ENCODE measurements around the gene GIGYF2.

- TF ChIP-seq ZNF274 (IDR thresholded peaks at IDR 0.05; ENCODE audit: low read depth, low read length) (no peak), ELF1 (IDR thresholded peaks at IDR 0.05; ENCODE audit: borderline replicate concordance, low read depth) (no peak), ATF3 (IDR thresholded peaks at IDR 0.05) (no peak), POLR2A (IDR thresholded peaks at IDR 0.05; ENCODE audit: borderline replicate concordance, extremely low read depth, insufficient read depth, insufficient read length) (no peak), POLR2AphosphoS5 (IDR thresholded peaks at IDR 0.05; ENCODE audit: low read depth, low read length) (no peak)
- TF ChIP-seq, protein P1, sequence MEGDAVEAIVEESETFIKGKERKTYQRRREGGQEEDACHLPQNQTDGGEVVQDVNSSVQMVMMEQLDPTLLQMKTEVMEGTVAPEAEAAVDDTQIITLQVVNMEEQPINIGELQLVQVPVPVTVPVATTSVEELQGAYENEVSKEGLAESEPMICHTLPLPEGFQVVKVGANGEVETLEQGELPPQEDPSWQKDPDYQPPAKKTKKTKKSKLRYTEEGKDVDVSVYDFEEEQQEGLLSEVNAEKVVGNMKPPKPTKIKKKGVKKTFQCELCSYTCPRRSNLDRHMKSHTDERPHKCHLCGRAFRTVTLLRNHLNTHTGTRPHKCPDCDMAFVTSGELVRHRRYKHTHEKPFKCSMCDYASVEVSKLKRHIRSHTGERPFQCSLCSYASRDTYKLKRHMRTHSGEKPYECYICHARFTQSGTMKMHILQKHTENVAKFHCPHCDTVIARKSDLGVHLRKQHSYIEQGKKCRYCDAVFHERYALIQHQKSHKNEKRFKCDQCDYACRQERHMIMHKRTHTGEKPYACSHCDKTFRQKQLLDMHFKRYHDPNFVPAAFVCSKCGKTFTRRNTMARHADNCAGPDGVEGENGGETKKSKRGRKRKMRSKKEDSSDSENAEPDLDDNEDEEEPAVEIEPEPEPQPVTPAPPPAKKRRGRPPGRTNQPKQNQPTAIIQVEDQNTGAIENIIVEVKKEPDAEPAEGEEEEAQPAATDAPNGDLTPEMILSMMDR (IDR thresholded peaks at IDR 0.05 in 2 of 3, conservative IDR thresholded peaks at IDR 0.05 in 1 of 3; ENCODE audit: borderline replicate concordance in 1 of 3, insufficient read depth in 1 of 3, low read depth in 2 of 3, low read length in 2 of 3), result no peak
Observed at GRCh38 chr2:232882085-232882484, 185.0 kb downstream of the GIGYF2 start.

Data from HCT116 (cell line).